Urinary bladder (tissue), 4 donors: ENCODE measurements around the gene ATP5ME. TPM values are rescaled to one million over a fixed set of nuclear protein-coding genes. Genes with fewer than 3 reads are reported as not detected.
"Not testable (repeated sequence)": the region's sequence is repeated elsewhere in the genome, so short reads cannot be mapped to it uniquely, and the experiment has no call there.

Source experiments
- DNase-seq: peaks from one replicate; pipeline ENCODE4 v3.0.0-alpha.2; 2015; ENCODE audit errors: extremely low spot score
- H3K27ac ChIP-seq: one replicate; pipeline ENCODE4 v1.5.1; 2013; ENCODE audit warnings: low read depth, mild to moderate bottlenecking, moderate library complexity
- H3K36me3 ChIP-seq: one replicate; pipeline ENCODE4 v1.6.1; 2013; ENCODE audit warnings: mild to moderate bottlenecking, moderate library complexity; ENCODE audit not compliant: insufficient read depth
- H3K4me1 ChIP-seq: one replicate; pipeline ENCODE4 v1.6.1; 2013; ENCODE audit warnings: mild to moderate bottlenecking, moderate library complexity; ENCODE audit not compliant: insufficient read depth
- H3K4me3 ChIP-seq: one replicate; pipeline ENCODE4 v1.5.1; 2013; ENCODE audit warnings: low read depth, low read length
- WGBS: extraction: QIAGEN DNeasy Blood & Tissue Kit; methylation state at CpG from one replicate; pipeline ENCODE4 v1.1.7; 2013; 5-methylcytosine and 5-hydroxymethylcytosine counted together
- polyA plus RNA-seq: library from polyadenylated mRNA; stranded (reverse); fragments of 200-250 nt; gene quantifications from one replicate; pipeline ENCODE4 v1.2.3, GENCODE V29; 2013
- total RNA-seq: library from RNA; depleted of rRNA; stranded (reverse); fragments of >200 nt; gene quantifications from one replicate; pipeline ENCODE4 v1.2.3, GENCODE V29; 2014
- donor health status: healthy with polysubstance abuse.
- donor health status: healthy.

ATP5ME gene
- total and polyA plus RNA-seq, 2 donors, result 160 to 430 TPM

GRCh38 chr4:642366-642765 lies 31.7 kb downstream of the ATP5ME start:
- not testable (repeated sequence) for H3K27ac ChIP-seq, H3K36me3 ChIP-seq, H3K4me1 ChIP-seq, DNase-seq, H3K4me3 ChIP-seq
- 82% methylated on average over 6 of the region's 6 CpGs for WGBS

GRCh38 chr4:637536-638280 lies 36.4 kb downstream of the ATP5ME start:
- Histone ChIP-seq H3K27ac (no peak overlapping the region), H3K4me1 (no peaks in the 10 kb centered on the region), H3K4me3 (no peak overlapping the region), H3K36me3 (no peaks in the 10 kb centered on the region)
- DNase-seq, result no peak
- 65% methylated on average over 32 of the region's 32 CpGs for WGBS

- WGBS, result 61% methylated on average over 13 of the region's 13 CpGs
- DNase-seq, result no peak
- H3K4me1 ChIP-seq, result no peaks in the 10 kb centered on the region
- no peaks in the 10 kb centered on the region for H3K36me3 ChIP-seq
- no peak overlapping the region for H3K27ac ChIP-seq
- no peak overlapping the region for H3K4me3 ChIP-seq
Observed at GRCh38 chr4:636628-637159, 37.4 kb downstream of the ATP5ME start.

- no peak for DNase-seq
- Histone ChIP-seq H3K4me3 (no peak overlapping the region), H3K4me1 (no peaks in the 10 kb centered on the region), H3K27ac (no peak overlapping the region), H3K36me3 (no peaks in the 10 kb centered on the region)
- 88% methylated on average over 22 of the region's 22 CpGs for WGBS
Observed at GRCh38 chr4:635851-636627, 38.0 kb downstream of the ATP5ME start.

GRCh38 chr4:635066-635835 lies 38.8 kb downstream of the ATP5ME start:
- not testable (repeated sequence) for H3K4me1 ChIP-seq, DNase-seq, H3K4me3 ChIP-seq, H3K36me3 ChIP-seq, H3K27ac ChIP-seq
- WGBS, result 92% methylated on average over 46 of the region's 46 CpGs

GRCh38 chr4:634599-634985 lies 39.5 kb downstream of the ATP5ME start:
- H3K36me3 ChIP-seq, result no peaks in the 10 kb centered on the region
- DNase-seq, result no peak
- no peak overlapping the region for H3K27ac ChIP-seq
- WGBS, result 79% methylated on average over 23 of the region's 23 CpGs
- no peaks in the 10 kb centered on the region for H3K4me1 ChIP-seq
- no peak overlapping the region for H3K4me3 ChIP-seq

GRCh38 chr4:633976-634598 lies 40.0 kb downstream of the ATP5ME start:
- Histone ChIP-seq H3K36me3 (no peaks in the 10 kb centered on the region), H3K4me1 (no peaks in the 10 kb centered on the region), H3K4me3 (no peak overlapping the region), H3K27ac (no peak overlapping the region)
- 74% methylated on average over 15 of the region's 15 CpGs for WGBS
- DNase-seq, result no peak

- 56% methylated on average over 9 of the region's 9 CpGs for WGBS
- no peaks in the 10 kb centered on the region for H3K4me1 ChIP-seq
- no peak overlapping the region for H3K27ac ChIP-seq
- no peak for DNase-seq
- H3K36me3 ChIP-seq, result no peaks in the 10 kb centered on the region
- H3K4me3 ChIP-seq, result no peak overlapping the region
Observed at GRCh38 chr4:633406-633805, 40.7 kb downstream of the ATP5ME start.

- DNase-seq, result no peak
- Histone ChIP-seq H3K4me1 (no peaks in the 10 kb centered on the region), H3K27ac (no peak overlapping the region), H3K4me3 (no peak overlapping the region), H3K36me3 (no peaks in the 10 kb centered on the region)
- 88% methylated on average over 6 of the region's 6 CpGs for WGBS
Observed at GRCh38 chr4:632926-633325, 41.1 kb downstream of the ATP5ME start.

GRCh38 chr4:632196-632790 lies 41.8 kb downstream of the ATP5ME start:
- Histone ChIP-seq H3K4me1 (no peaks in the 10 kb centered on the region), H3K27ac (no peak overlapping the region), H3K36me3 (no peaks in the 10 kb centered on the region), H3K4me3 (no peak overlapping the region)
- no peak for DNase-seq
- WGBS, result 91% methylated on average over 16 of the region's 16 CpGs

- no peak for DNase-seq
- Histone ChIP-seq H3K27ac (no peak overlapping the region), H3K4me1 (no peaks in the 10 kb centered on the region), H3K4me3 (no peak overlapping the region), H3K36me3 (no peaks in the 10 kb centered on the region)
- 73% methylated on average over 9 of the region's 9 CpGs for WGBS
Observed at GRCh38 chr4:630656-631055, 43.4 kb downstream of the ATP5ME start.

GRCh38 chr4:629915-630641 lies 44.0 kb downstream of the ATP5ME start:
- no peak for DNase-seq
- Histone ChIP-seq H3K36me3 (no peaks in the 10 kb centered on the region), H3K4me3 (no peak overlapping the region), H3K27ac (no peak overlapping the region), H3K4me1 (no peaks in the 10 kb centered on the region)
- 54% methylated on average over 20 of the region's 20 CpGs for WGBS

- no peaks in the 10 kb centered on the region for H3K36me3 ChIP-seq
- no peak overlapping the region for H3K27ac ChIP-seq
- WGBS, result 74% methylated on average over 9 of the region's 9 CpGs
- no peak for DNase-seq
- no peak overlapping the region for H3K4me3 ChIP-seq
- no peaks in the 10 kb centered on the region for H3K4me1 ChIP-seq
Observed at GRCh38 chr4:629636-629914, 44.5 kb downstream of the ATP5ME start.
